ENCODE data around the gene KCNQ1OT1. TPM values are rescaled to one million over a fixed set of nuclear protein-coding genes. Genes with fewer than 3 reads are reported as not detected.
A peak's percentile ranks its signal among the peaks of the same experiment; 100 is the strongest.

KCNQ1OT1 gene
- total and polyA plus RNA-seq, 12 donors, result 0.15 to 10.6 (median 1.1) TPM

- 73 to 93% (median 77%) methylated on average over 12 to 18 of the region's 18 CpGs for WGBS, 4 donors
- Histone ChIP-seq H3K27me3 (no peaks in the 10 kb centered on the region), H3K9me3 (replicated peaks in 1 of 3) (no peaks in the 10 kb centered on the region), H3K27ac (peak overlapping the region in 3 of 5 donors; percentile 32 to 83 (median 82)), H3K4me1 (replicated peaks in 1 of 2) (peaks cover 31 to 49% of the 10 kb centered on the region in 2 donors), H3K4me3 (no peak overlapping the region), H3K36me3 (replicated peaks in 1 of 2) (no peaks in the 10 kb centered on the region)
- intact Hi-C loops (cut with DNase I), result no loop called here
- DNase-seq, result peak in 3 of 7 donors; percentile 43 to 62 (median 46)
- TF ChIP-seq POLR2A (IDR thresholded peaks at IDR 0.05) (no peak), CTCF (IDR thresholded peaks at IDR 0.05) (no peak)
Measured at GRCh38 chr11:2739531-2740274, 39.9 kb upstream of the KCNQ1OT1 start.

GRCh38 chr11:2738551-2739431, 39.0 kb upstream of the KCNQ1OT1 start:
- no peak for TF ChIP-seq POLR2A (IDR thresholded peaks at IDR 0.05)
- no peak for TF ChIP-seq CTCF (IDR thresholded peaks at IDR 0.05)
- DNase-seq, result no peak
- peaks cover 31 to 49% of the 10 kb centered on the region in 2 donors for H3K4me1 ChIP-seq (replicated peaks in 1 of 2)
- H3K27ac ChIP-seq, result peak overlapping the region in 3 of 5 donors; percentile 64 to 83 (median 82)
- no peaks in the 10 kb centered on the region for H3K27me3 ChIP-seq
- WGBS, 4 donors, result 33 to 91% (median 83%) methylated on average over 1 to 14 of the region's 14 CpGs
- no peak overlapping the region for H3K4me3 ChIP-seq
- no peaks in the 10 kb centered on the region for H3K9me3 ChIP-seq (replicated peaks in 1 of 3)
- intact Hi-C loops (cut with DNase I), result no loop called here
- no peaks in the 10 kb centered on the region for H3K36me3 ChIP-seq (replicated peaks in 1 of 2)

GRCh38 chr11:2737866-2738265, 38.1 kb upstream of the KCNQ1OT1 start:
- intact Hi-C loops (cut with DNase I), result no loop called here
- Histone ChIP-seq H3K9me3 (replicated peaks in 1 of 3) (no peaks in the 10 kb centered on the region), H3K36me3 (replicated peaks in 1 of 2) (no peaks in the 10 kb centered on the region), H3K4me1 (replicated peaks in 1 of 2) (peaks cover 31 to 49% of the 10 kb centered on the region in 2 donors), H3K4me3 (no peak overlapping the region), H3K27me3 (no peaks in the 10 kb centered on the region), H3K27ac (peak overlapping the region in 4 of 5 donors; percentile 24 to 82 (median 49))
- peak in 1 of 7 donors; percentile 47 for DNase-seq
- TF ChIP-seq POLR2A (IDR thresholded peaks at IDR 0.05), result no peak
- TF ChIP-seq CTCF (IDR thresholded peaks at IDR 0.05), result no peak
- WGBS, 4 donors, result 59 to 70% (median 66%) methylated on average over 4 to 5 of the region's 5 CpGs

DNA sequence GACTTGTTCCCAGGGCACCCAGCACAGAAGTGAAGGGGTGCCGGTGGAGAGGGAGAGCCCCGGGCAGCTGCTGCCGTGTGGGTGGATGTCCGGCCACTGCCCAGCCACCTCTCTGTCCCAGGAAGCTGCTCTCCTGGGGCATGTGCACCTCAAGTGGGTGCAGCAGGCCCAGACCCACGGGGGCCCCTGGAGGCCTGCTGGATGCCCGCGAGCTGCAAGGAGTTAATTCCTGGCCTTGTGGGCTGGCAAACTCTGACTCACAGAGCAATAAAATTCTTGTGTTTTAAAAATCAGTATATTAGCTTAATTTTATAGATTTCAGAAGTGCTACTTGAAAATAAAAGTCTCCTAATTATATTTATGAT, 37.4 kb upstream of the KCNQ1OT1 start:
- Histone ChIP-seq H3K36me3 (replicated peaks in 1 of 2) (no peaks in the 10 kb centered on the region), H3K9me3 (replicated peaks in 1 of 3) (no peaks in the 10 kb centered on the region), H3K27ac (peak overlapping the region in 2 of 5 donors; percentile 24 to 82), H3K4me3 (no peak overlapping the region), H3K27me3 (no peaks in the 10 kb centered on the region), H3K4me1 (replicated peaks in 1 of 2) (peaks cover 31 to 47% of the 10 kb centered on the region in 2 donors)
- TF ChIP-seq CTCF (IDR thresholded peaks at IDR 0.05) (no peak), POLR2A (IDR thresholded peaks at IDR 0.05) (no peak)
- peak in 2 of 7 donors; percentile 37 to 49 for DNase-seq
- 30 to 46% (median 42%) methylated on average over 7 of the region's 7 CpGs for WGBS, 4 donors
- intact Hi-C loops (cut with DNase I), result no loop called here

All from adrenal gland (tissue), 12 donors.